T-helper 2 cell treated with Interferon-gamma antibody and Interleukin-4, amounts not matched to agents 5 μg/mL and 100 μg/mL, for 36 hours (primary cell): ENCODE results near the gene SPON2.
A peak's percentile ranks its signal among the peaks of the same experiment; 100 is the strongest.

Source experiments
- DNase-seq: peaks from one replicate; pipeline ENCODE4 v3.0.0; 2021; ENCODE audit warnings: low spot score
- H3K27ac Mint-ChIP-seq: one replicate; pipeline ENCODE4 v1.8.0; 2021; ENCODE audit warnings: mild to moderate bottlenecking, mixed read lengths
- H3K27me3 Mint-ChIP-seq: one replicate; pipeline ENCODE4 v1.8.0; 2021; ENCODE audit warnings: low read depth, mixed read lengths
- H3K36me3 Mint-ChIP-seq: one replicate; pipeline ENCODE4 v1.8.0; 2021; ENCODE audit warnings: low read depth, mixed read lengths
- H3K4me1 Mint-ChIP-seq: one replicate; pipeline ENCODE4 v1.8.0; 2021; ENCODE audit warnings: low read depth, mixed read lengths
- H3K4me3 Mint-ChIP-seq: one replicate; pipeline ENCODE4 v1.8.0; 2022; ENCODE audit warnings: mild to moderate bottlenecking, moderate library complexity, mixed read lengths
- H3K9me3 Mint-ChIP-seq: one replicate; pipeline ENCODE4 v1.8.0; 2021; ENCODE audit warnings: mixed read lengths

The SPON2 gene

GRCh38 chr4:1204828-1205585, 32.6 kb upstream of the SPON2 start:
- peaks cover 23% of the 10 kb centered on the region for H3K4me1 Mint-ChIP-seq
- no peaks in the 10 kb centered on the region for H3K9me3 Mint-ChIP-seq
- H3K36me3 Mint-ChIP-seq, result peaks cover 16% of the 10 kb centered on the region
- no peaks in the 10 kb centered on the region for H3K27me3 Mint-ChIP-seq
- peak overlapping the region; percentile 86 for H3K27ac Mint-ChIP-seq
- H3K4me3 Mint-ChIP-seq, result no peak overlapping the region
- DNase-seq, result no peak

GRCh38 chr4:1204286-1204827, 32.0 kb upstream of the SPON2 start:
- no peak for DNase-seq
- H3K4me1 Mint-ChIP-seq, result peaks cover 25% of the 10 kb centered on the region
- H3K27ac Mint-ChIP-seq, result peak overlapping the region; percentile 99
- peaks cover 17% of the 10 kb centered on the region for H3K36me3 Mint-ChIP-seq
- H3K27me3 Mint-ChIP-seq, result no peaks in the 10 kb centered on the region
- H3K4me3 Mint-ChIP-seq, result no peak overlapping the region
- no peaks in the 10 kb centered on the region for H3K9me3 Mint-ChIP-seq

- peak overlapping the region; percentile 99 for H3K27ac Mint-ChIP-seq
- peaks cover 24% of the 10 kb centered on the region for H3K36me3 Mint-ChIP-seq
- H3K4me3 Mint-ChIP-seq, result peak overlapping the region; percentile 21
- H3K9me3 Mint-ChIP-seq, result no peaks in the 10 kb centered on the region
- peaks cover 28% of the 10 kb centered on the region for H3K4me1 Mint-ChIP-seq
- no peaks in the 10 kb centered on the region for H3K27me3 Mint-ChIP-seq
- no peak for DNase-seq
Measured at GRCh38 chr4:1203026-1203616, 30.7 kb upstream of the SPON2 start.

- no peaks in the 10 kb centered on the region for H3K27me3 Mint-ChIP-seq
- H3K4me1 Mint-ChIP-seq, result peaks cover 31% of the 10 kb centered on the region
Measured at GRCh38 chr4:1202526-1203011, 30.2 kb upstream of the SPON2 start.

GRCh38 chr4:1201851-1202525, 29.6 kb upstream of the SPON2 start:
- Mint-ChIP-seq H3K4me1 (peaks cover 35% of the 10 kb centered on the region), H3K9me3 (no peaks in the 10 kb centered on the region), H3K27me3 (no peaks in the 10 kb centered on the region), H3K4me3 (peak overlapping the region; percentile 91), H3K36me3 (peaks cover 32% of the 10 kb centered on the region), H3K27ac (peak overlapping the region; percentile 99)
- DNase-seq, result peak; percentile 83

More at GRCh38 chr4:1202526-1203011, 30.2 kb upstream of the SPON2 start:
- peaks cover 27% of the 10 kb centered on the region for H3K36me3 Mint-ChIP-seq
- H3K4me3 Mint-ChIP-seq, result peak overlapping the region; percentile 91
- peak overlapping the region; percentile 99 for H3K27ac Mint-ChIP-seq
- no peaks in the 10 kb centered on the region for H3K9me3 Mint-ChIP-seq
- no peak for DNase-seq

- peak overlapping the region; percentile 99 for H3K27ac Mint-ChIP-seq
- H3K4me3 Mint-ChIP-seq, result peak overlapping the region; percentile 91
- H3K9me3 Mint-ChIP-seq, result no peaks in the 10 kb centered on the region
- H3K4me1 Mint-ChIP-seq, result peaks cover 39% of the 10 kb centered on the region
- DNase-seq, result no peak
- no peaks in the 10 kb centered on the region for H3K27me3 Mint-ChIP-seq
- peaks cover 37% of the 10 kb centered on the region for H3K36me3 Mint-ChIP-seq
Measured at GRCh38 chr4:1200425-1201035, 28.1 kb upstream of the SPON2 start.

GRCh38 chr4:1199556-1200331, 27.4 kb upstream of the SPON2 start:
- Mint-ChIP-seq H3K27me3 (no peaks in the 10 kb centered on the region), H3K4me3 (peak overlapping the region; percentile 91), H3K9me3 (no peaks in the 10 kb centered on the region), H3K4me1 (peaks cover 39% of the 10 kb centered on the region), H3K36me3 (peaks cover 35% of the 10 kb centered on the region), H3K27ac (peak overlapping the region; percentile 99)
- DNase-seq, result no peak

GRCh38 chr4:1198098-1198844, 25.9 kb upstream of the SPON2 start:
- peaks cover 26% of the 10 kb centered on the region for H3K36me3 Mint-ChIP-seq
- peaks cover 27% of the 10 kb centered on the region for H3K4me1 Mint-ChIP-seq
- H3K27me3 Mint-ChIP-seq, result no peaks in the 10 kb centered on the region
- H3K9me3 Mint-ChIP-seq, result no peaks in the 10 kb centered on the region
- no peak for DNase-seq
- peak overlapping the region; percentile 49 for H3K27ac Mint-ChIP-seq
- peak overlapping the region; percentile 47 for H3K4me3 Mint-ChIP-seq

GRCh38 chr4:1196421-1197183, 24.2 kb upstream of the SPON2 start:
- Mint-ChIP-seq H3K4me1 (peaks cover 17% of the 10 kb centered on the region), H3K27me3 (no peaks in the 10 kb centered on the region), H3K4me3 (no peak overlapping the region), H3K9me3 (no peaks in the 10 kb centered on the region), H3K27ac (peak overlapping the region; percentile 24), H3K36me3 (peaks cover 26% of the 10 kb centered on the region)
- DNase-seq, result no peak

- peaks cover 29% of the 10 kb centered on the region for H3K36me3 Mint-ChIP-seq
- no peak overlapping the region for H3K4me3 Mint-ChIP-seq
- DNase-seq, result no peak
- peaks cover 19% of the 10 kb centered on the region for H3K4me1 Mint-ChIP-seq
- H3K9me3 Mint-ChIP-seq, result no peaks in the 10 kb centered on the region
- no peaks in the 10 kb centered on the region for H3K27me3 Mint-ChIP-seq
- peak overlapping the region; percentile 60 for H3K27ac Mint-ChIP-seq
Measured at GRCh38 chr4:1195891-1196401, 23.6 kb upstream of the SPON2 start.

- Mint-ChIP-seq H3K9me3 (no peaks in the 10 kb centered on the region), H3K36me3 (peaks cover 29% of the 10 kb centered on the region), H3K4me1 (peaks cover 19% of the 10 kb centered on the region), H3K4me3 (no peak overlapping the region), H3K27me3 (no peaks in the 10 kb centered on the region), H3K27ac (no peak overlapping the region)
- DNase-seq, result no peak
Measured at GRCh38 chr4:1195109-1195671, 22.8 kb upstream of the SPON2 start.
